Measurements from ENCODE around the gene SERPINA5.
A peak's percentile ranks its signal among the peaks of the same experiment; 100 is the strongest.

Gene SERPINA5

GRCh38 chr14:94548999-94549985, 31.9 kb upstream of the SERPINA5 start:
- DNase-seq (ENCODE audit: low read depth) = peak; percentile 64
- TF ChIP-seq MYC (IDR thresholded peaks at IDR 0.05; ENCODE audit: low read depth, low read length) = no peak
- peak; percentile 79 for TF ChIP-seq CTCF (IDR thresholded peaks at IDR 0.05; ENCODE audit: low read depth, low read length)
- TF ChIP-seq MAX (IDR thresholded peaks at IDR 0.05; ENCODE audit: low read depth, low read length) = no peak
- TF ChIP-seq POLR2A (IDR thresholded peaks at IDR 0.05; ENCODE audit: extremely low read depth, insufficient read length) = no peak
- H3K4me3 ChIP-seq (ENCODE audit: low read depth, low read length) = no peak overlapping the region

- no peak for TF ChIP-seq MYC (IDR thresholded peaks at IDR 0.05; ENCODE audit: low read depth, low read length)
- TF ChIP-seq POLR2A (IDR thresholded peaks at IDR 0.05; ENCODE audit: extremely low read depth, insufficient read length) = no peak
- TF ChIP-seq CTCF (IDR thresholded peaks at IDR 0.05; ENCODE audit: low read depth, low read length) = no peak
- TF ChIP-seq MAX (IDR thresholded peaks at IDR 0.05; ENCODE audit: low read depth, low read length) = no peak
- DNase-seq (ENCODE audit: low read depth) = no peak
Measured at GRCh38 chr14:94550041-94550440, 31.2 kb upstream of the SERPINA5 start.

DNA sequence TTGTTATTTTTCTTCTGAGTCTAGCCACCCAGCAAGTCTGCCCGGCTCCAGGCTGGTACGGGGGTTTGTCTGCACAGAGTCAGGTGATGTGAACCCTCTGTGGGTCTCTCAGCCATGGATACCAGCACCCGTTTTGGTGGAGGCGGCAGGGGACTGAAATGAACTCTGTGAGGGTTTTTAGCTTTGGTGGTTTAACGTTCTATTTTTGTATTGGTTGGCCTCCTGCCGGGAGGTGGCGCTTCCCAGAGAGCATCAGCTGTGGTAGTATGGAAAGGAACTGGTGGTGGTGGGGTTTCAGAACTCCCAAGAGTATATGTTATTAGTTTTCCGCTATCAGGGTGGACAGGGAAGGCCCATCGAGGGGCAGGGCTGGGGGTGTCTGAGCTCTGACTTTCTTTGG, 25.2 kb upstream of the SERPINA5 start:
- TF ChIP-seq MYC (IDR thresholded peaks at IDR 0.05; ENCODE audit: low read depth, low read length) (no peak), MAX (IDR thresholded peaks at IDR 0.05; ENCODE audit: low read depth, low read length) (no peak), POLR2A (IDR thresholded peaks at IDR 0.05; ENCODE audit: extremely low read depth, insufficient read length) (no peak), CTCF (IDR thresholded peaks at IDR 0.05; ENCODE audit: low read depth, low read length) (no peak)
- no peak overlapping the region for H3K4me3 ChIP-seq (ENCODE audit: low read depth, low read length)
- DNase-seq (ENCODE audit: low read depth) = no peak

More at GRCh38 chr14:94550041-94550440, 31.2 kb upstream of the SERPINA5 start:
- H3K4me3 ChIP-seq (ENCODE audit: low read depth, low read length) = no peak overlapping the region

DNA sequence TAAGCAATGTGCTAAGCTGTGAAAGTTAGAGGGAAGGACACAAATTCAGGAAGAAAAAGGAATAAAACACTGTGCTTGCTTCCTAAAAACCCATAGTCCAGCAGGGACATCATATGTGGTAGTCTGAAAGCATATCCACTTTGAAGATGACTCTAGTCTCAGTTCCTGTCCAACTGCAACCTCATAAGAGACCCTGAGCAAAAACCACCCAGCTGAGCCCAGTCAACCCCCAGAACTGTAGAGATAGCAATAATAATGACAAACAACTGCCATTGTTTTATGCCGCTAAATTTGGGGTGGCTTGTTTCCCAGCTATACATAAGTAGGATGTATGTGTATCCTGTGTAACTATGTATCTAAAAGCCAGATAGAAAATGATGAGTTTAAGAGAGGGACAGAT, 23.9 kb upstream of the SERPINA5 start:
- no peak overlapping the region for H3K4me3 ChIP-seq (ENCODE audit: low read depth, low read length)
- DNase-seq (ENCODE audit: low read depth) = no peak
- TF ChIP-seq MYC (IDR thresholded peaks at IDR 0.05; ENCODE audit: low read depth, low read length) (no peak), CTCF (IDR thresholded peaks at IDR 0.05; ENCODE audit: low read depth, low read length) (no peak), POLR2A (IDR thresholded peaks at IDR 0.05; ENCODE audit: extremely low read depth, insufficient read length) (no peak), MAX (IDR thresholded peaks at IDR 0.05; ENCODE audit: low read depth, low read length) (no peak)

DNA sequence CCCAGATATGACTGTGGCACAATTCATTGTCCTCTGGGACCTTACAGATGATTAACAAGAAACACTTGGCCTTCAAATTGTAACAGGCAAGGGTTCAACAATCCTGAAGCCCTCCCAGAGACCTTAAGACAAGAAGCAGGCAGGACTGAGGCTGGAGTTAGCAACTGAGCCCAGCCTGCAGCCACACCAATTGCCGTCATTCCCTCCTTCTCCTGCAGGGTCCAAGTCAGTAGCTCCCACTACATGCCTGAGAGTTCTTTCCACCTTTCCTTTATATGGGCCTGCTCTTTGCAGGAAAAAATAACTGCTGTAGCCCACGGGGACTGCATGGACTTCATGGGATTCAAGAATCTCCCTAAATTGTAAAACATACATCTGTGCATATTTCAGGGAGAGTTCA, 22.4 kb upstream of the SERPINA5 start:
- no peak for DNase-seq (ENCODE audit: low read depth)
- TF ChIP-seq POLR2A (IDR thresholded peaks at IDR 0.05; ENCODE audit: extremely low read depth, insufficient read length) (no peak), MYC (IDR thresholded peaks at IDR 0.05; ENCODE audit: low read depth, low read length) (no peak), MAX (IDR thresholded peaks at IDR 0.05; ENCODE audit: low read depth, low read length) (no peak), CTCF (IDR thresholded peaks at IDR 0.05; ENCODE audit: low read depth, low read length) (no peak)
- no peak overlapping the region for H3K4me3 ChIP-seq (ENCODE audit: low read depth, low read length)

All from NB4 (cell line).